Mucosa of gallbladder (tissue), 1 donor: ENCODE measurements around the gene ONECUT2. TPM values are rescaled to one million over a fixed set of nuclear protein-coding genes. Genes with fewer than 3 reads are reported as not detected.

Experiments
- DNase-seq: peaks from one replicate; pipeline ENCODE4 v3.0.0-alpha.2; 2020; ENCODE audit warnings: low spot score
- total RNA-seq: library from RNA; stranded (reverse); gene quantifications from one replicate; pipeline ENCODE4 v1.2.1, GENCODE V29; 2021
- donor health status: DM: no; HTN: no; CAD: no.

ONECUT2 gene
- total RNA-seq, 1 donor from 2014 or later = 173 TPM

DNA sequence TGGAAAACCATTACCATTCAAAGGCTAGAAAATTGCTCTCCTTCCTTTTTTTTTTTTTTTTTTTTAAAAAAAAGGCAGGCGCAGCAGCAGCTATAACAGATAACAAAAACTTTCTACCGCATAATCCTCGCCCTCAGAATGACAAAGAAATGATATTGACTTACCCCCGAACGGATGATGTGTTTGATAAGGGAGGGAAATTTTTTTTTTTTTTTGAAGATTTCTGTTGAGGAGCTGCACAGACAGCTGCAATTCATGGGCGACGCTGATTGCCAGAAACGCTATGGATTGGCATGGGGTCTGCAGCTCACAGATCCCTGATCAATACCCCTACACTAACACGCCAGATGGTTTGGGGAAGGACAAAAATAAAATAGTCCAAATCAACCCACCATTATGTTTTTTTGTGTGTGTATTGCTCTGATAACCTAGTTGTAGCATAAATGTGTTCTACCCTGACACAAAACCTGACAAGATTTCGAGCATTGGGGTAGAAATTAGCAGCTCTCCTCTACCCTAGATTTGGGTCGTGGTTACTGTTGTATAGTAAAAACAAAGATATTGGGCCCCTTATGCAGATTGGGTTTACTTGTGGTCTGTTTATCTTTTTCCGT lies 3.6 kb upstream of the ONECUT2 start:
- no peak for DNase-seq

DNA sequence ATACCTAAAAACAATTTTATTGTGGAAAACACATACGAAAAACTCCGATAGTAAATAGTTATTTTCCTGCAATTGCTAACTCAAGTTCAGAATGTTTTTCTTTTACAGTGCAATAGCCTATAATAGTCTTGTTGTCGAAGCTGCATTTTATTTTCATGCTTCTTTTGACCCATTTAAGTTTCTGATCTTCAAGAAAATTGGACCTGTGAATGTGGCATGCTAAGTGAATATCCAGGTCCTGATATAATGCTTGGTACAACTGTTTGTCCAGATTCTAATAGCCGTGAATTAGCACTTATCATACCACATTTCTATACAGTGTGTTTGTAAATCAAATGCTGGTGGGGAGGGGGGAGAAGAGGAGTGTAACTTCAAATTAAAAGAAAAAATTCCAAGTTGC lies 3.0 kb upstream of the ONECUT2 start:
- DNase-seq = no peak

DNA sequence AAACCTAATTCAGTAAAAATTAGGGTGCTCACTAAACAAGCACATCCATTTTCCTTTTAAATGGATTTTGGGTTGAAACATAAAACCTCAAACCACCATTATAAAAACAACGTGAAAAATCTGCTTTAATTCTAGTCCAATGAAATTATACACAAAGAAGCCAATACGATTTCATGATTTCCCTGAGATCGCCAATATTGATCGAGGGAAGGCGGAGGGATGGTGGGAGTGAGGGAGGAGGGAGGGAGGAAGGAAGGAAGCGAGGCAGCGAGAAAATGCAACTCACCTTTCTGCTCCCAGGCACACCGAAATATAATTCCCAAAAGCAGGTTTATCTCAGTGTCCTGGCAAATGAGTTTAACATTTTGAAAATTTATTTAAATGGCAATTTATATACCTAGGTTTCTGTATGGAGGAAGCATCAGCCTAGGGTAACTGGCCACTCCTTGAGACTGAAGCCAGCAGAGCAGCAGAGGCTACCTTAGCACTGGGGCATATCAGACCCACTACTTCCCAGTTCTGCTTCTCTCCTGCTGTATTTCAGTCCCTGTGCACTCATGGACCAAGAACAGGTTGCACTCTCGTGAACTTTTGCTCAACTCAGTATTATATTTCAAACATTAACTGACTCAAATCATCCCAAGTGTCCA lies 2.3 kb upstream of the ONECUT2 start:
- no peak for DNase-seq

DNA sequence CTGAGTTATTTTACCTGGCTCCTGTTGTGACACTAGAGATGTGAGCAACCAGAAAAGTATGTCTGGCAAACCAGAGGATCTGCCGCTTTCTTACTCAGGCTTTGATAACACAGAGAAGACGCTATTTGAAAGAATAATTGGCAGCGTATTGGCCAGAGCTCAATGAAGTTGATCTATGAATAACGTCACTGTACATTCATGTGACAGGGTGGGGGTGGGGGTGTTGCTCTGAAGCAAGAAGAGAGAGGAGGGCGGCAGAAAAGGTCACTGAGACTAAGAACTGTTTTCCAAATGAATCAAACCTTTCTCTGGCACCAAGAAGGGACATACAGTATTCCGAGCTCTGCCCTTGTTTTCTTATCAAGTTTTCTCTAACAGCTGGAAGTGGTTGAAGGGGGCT lies 1.7 kb upstream of the ONECUT2 start:
- peak; percentile 67 for DNase-seq

DNA sequence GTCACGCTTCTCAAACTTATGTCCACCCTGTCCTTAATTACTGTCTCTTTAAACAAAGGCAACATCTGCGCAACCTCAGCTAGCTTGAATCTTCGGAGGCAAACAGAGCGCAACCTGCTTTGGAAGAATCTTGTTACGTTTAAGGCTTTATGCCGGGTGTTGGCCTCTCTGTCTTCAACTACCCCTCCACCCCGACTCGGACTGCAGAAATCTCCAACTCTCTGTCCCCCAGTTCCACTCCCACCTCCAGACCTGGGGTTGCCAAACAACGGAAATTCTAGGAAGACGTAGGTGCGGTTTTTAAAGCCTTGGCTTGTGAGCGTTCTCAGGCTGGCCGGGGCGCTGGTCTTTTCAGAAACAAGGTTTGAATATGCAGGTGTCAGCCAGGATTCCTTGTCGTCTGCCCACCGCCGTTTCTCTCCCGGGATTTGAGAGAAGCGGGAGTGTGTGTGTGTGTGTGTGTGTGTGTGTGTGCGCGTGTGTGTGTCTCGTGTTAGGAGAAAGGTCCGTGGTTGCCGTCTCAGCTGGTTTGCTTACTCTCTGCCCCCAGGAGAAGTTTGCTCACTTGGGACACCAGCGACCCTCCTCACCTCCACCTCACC lies 1.1 kb upstream of the ONECUT2 start:
- DNase-seq = no peak

DNA sequence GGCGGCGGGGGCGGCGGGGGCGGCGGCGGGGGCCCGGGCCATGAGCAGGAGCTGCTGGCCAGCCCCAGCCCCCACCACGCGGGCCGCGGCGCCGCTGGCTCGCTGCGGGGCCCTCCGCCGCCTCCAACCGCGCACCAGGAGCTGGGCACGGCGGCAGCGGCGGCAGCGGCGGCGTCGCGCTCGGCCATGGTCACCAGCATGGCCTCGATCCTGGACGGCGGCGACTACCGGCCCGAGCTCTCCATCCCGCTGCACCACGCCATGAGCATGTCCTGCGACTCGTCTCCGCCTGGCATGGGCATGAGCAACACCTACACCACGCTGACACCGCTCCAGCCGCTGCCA lies 644 bp downstream of the ONECUT2 start:
- no peak for DNase-seq

DNA sequence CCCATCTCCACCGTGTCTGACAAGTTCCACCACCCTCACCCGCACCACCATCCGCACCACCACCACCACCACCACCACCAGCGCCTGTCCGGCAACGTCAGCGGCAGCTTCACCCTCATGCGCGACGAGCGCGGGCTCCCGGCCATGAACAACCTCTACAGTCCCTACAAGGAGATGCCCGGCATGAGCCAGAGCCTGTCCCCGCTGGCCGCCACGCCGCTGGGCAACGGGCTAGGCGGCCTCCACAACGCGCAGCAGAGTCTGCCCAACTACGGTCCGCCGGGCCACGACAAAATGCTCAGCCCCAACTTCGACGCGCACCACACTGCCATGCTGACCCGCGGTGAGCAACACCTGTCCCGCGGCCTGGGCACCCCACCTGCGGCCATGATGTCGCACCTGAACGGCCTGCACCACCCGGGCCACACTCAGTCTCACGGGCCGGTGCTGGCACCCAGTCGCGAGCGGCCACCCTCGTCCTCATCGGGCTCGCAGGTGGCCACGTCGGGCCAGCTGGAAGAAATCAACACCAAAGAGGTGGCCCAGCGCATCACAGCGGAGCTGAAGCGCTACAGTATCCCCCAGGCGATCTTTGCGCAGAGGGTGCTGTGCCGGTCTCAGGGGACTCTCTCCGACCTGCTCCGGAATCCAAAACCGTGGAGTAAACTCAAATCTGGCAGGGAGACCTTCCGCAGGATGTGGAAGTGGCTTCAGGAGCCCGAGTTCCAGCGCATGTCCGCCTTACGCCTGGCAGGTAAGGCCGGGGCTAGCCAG lies 1.2 kb downstream of the ONECUT2 start:
- no peak for DNase-seq

DNA sequence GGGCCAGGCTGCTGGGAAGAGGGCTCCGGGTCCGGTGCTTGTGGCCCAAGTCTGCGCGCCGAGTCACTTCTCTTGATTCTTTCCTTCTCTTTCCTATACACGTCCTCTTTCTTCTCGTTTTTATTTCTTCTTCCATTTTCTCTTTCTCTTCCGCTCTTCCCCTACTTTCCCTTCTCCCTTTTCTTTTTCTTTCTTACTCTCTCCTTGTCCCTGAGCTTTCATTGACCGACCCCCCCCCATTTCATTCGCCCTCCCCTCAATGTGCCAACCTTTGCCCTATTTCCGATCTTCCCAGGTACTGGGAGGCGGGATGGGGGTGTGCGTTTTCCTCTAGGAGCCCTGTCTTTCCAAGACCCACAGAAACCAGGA lies 1.8 kb downstream of the ONECUT2 start:
- DNase-seq = no peak

DNA sequence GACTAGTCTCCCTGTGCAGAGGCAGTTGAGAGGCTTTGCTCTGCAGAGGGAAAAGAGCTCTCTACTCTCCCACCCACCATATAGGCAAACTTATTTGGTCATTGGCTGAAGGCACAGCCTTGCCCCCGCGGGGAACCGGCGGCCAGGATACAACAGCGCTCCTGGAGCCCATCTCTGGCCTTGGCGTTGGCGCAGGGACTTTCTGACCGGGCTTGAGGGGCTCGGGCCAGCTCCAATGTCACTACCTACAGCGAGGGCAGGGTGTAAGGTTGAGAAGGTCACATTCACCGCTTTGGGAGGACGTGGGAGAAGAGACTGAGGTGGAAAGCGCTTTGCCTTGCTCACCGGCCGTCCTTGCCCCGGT lies 2.2 kb downstream of the ONECUT2 start:
- DNase-seq = no peak

DNA sequence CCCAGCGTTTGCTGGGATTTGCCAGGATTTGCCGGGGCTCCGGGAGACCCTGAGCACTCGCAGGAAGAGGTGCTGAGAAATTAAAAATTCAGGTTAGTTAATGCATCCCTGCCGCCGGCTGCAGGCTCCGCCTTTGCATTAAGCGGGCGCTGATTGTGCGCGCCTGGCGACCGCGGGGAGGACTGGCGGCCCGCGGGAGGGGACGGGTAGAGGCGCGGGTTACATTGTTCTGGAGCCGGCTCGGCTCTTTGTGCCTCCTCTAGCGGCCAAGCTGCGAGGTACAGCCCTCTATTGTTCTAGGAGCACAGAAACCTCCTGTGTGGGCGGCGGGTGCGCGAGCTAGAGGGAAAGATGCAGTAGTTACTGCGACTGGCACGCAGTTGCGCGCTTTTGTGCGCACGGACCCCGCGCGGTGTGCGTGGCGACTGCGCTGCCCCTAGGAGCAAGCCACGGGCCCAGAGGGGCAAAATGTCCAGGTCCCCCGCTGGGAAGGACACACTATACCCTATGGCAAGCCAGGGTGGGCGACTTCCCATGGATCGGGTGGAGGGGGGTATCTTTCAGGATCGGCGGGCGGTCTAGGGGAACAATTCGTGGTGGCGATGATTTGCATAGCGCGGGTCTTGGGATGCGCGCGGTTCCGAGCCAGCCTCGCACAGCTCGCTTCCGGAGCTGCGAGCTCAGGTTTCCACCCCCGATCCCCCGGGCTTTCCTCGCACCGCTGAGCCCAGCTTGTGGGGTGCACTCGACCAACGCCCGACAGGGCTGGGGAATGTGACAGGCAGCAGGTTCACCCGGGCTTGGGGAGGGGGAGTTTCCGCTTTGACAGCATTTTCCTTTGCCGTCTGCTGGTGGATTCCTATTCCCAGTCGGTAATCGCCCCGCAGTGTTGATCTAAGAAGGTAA lies 2.8 kb downstream of the ONECUT2 start:
- DNase-seq = no peak

DNA sequence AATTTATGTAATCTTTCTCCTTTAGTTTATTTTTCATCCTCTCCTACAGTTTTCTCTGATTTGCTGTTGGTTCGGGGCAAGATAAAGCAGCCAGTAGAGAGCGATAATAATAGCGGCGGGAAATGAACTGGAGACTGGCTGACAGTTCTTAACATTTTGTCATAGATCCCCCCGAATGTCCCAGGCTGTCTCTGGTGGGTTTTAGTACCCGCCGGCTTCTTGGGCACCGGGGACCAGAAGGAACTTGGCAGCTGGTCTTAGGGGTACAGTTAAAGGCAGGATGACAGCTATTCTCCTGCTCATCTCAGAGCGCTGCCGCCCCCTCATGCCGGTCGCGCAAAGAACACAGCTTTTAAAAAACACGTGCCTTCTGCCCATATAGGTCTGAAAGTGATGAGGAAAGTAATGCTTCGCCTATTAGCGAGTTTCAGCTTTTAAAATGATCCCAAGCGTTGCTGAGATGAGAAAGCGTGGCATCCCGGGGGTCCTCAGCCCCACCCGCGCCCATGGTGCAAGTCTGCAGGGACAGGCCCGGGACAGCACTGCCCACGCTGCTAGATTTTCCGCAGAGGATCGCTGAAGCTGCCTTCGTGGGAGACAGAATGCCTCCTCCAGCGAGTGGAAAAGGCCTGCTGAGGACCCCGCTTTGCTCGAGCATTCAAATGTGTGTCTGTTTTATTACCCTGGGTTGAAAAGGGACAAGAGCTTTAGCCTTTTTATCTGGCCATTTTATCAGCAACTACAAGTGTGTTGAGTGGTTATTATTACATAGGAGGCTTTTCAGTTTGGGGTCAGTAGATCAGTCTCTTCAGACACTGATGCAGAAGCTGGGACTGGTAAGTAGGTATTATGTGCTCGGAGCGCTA lies 3.8 kb downstream of the ONECUT2 start:
- DNase-seq = no peak

DNA sequence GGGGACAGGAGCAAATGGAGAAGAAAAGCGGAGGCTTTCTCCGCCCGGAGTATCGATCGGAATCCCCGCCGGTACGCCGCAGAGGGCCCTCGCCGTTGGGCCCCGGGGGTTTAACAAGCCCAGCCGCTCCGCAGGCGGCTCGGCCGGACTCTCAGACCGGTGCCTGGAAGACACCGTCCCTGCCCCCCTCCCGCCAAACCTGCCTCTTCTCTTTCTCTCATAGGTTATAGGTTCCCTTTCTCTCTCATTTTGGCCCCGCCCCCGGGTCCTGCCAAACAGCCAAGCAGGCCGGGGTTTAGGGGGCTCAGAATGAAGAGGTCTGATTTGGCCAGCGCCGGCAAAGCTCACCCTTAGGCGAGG lies 4.4 kb downstream of the ONECUT2 start:
- DNase-seq = peak; percentile 46

DNA sequence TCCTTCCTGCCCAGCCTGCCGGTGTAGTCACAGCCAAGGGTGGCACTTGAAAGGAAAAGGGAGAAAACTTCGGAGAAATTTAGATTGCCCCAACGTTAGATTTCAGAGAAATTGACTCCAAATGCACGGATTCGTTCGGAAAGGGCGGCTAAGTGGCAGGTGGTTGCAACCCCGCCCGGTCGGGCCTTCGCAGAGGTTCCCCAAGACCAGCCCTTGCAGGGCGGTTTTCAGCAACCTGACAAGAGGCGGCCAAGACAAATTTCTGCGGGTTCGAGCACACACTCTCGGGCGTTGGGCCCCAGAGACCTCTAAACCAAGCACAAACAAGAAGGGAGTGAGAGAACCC lies 4.8 kb downstream of the ONECUT2 start:
- no peak for DNase-seq

DNA sequence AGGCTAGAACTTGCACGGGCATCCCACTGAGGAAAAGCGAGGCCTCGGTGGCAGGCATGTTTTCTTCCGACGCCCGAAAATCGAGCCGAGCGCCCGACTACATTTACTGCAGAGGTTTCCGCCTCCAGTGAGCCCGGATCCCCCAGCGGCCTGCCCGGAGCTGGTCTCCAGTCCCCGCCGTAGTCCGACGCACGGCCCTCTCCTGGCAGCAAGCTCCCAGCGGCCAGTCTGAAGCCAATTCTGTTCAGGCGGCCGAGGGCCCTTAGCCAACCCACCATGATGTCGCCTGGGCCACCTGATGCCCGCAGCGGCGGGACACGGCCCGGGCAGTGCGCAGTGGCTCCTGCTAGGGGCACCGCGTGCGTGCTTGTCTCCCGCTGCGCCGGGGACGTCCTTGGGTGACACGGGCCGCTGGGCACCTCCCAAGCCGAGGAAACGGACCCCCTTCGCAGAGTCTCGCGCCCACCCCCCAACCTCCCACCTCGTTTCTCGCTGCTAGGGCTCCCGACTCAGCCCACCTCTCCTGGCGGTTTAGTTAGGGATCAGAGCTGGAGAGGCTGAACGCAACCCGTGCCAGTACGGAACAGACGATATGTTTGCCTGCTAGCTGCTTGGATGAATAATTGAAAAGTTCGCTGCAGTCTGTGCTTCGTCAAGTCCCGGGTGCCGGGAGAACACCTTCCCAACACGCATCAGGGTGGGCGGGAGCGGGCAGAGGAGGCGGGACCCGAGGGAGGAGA lies 5.3 kb downstream of the ONECUT2 start:
- DNase-seq = peak; percentile 60

DNA sequence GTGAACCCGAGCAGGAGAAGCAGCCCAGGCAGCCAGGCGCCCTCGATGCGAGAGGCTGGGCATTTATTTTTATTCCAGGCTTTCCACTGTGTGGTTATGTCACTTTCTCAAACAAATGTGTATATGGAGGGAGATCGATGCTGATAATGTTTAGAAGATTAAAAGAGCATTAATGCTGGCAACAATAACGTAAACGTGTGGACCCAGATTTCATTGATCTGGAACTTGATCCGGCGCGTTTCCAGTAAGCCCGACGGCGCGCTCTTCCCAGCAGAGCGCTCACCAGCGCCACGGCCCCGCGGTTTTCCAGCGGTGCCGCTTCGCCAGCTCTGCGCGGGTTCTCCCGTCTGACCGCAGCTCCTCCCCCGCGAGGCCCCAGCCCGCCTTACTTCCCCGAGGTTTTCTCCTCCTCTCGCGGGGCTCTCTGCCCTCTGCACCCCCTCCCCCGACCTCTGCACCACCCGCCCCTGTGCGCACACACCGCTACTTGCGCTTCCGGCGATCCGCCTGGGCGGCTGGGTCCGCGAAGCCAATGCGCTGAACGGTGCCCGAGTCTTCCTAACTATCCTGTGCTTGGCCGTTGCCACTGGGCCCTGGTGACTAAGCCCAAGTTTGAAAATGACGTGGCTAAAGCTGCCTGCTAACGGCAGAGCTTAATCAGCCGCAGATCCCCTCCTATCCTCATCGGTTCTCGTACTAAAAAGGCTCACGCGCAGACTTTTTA lies 6.1 kb downstream of the ONECUT2 start:
- DNase-seq = no peak

DNA sequence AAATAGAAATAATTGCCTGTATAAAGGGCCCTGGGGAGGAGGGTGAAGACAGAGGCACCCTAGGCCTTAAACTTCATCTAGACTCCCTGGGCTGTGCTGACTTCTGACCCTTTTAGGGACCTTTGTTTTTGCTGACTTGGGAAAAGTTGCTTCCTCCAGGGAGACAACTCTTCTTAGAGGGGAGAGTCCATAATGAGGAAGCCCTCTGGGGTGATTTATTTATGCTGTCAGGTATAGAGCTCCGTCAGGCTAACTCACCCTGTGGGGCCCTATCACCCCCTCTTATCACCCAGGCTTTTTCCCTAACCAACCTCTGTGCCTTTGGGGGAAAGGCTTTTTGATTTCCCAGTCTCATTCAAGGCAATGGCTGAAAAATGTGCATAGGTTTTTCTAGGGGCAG lies 8.1 kb downstream of the ONECUT2 start:
- no peak for DNase-seq

DNA sequence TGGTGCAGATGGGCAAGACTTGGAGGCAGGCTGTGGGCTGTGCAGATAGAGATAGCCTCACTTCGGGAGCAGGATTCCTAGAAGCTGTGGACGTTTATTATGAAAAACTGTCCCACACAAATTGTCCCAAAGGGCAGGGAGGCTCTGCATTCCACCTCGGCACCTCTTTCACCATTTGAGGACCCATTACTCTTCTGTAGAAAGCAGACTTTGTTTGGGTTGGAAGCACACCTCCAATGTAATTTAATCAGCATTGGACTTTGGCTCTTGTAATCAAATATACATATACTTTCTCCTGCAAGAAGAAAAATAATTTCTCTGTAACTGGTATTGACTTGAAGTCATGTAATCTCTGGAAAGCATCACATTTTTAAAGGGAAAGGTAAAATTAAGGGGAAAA lies 8.5 kb downstream of the ONECUT2 start:
- no peak for DNase-seq

DNA sequence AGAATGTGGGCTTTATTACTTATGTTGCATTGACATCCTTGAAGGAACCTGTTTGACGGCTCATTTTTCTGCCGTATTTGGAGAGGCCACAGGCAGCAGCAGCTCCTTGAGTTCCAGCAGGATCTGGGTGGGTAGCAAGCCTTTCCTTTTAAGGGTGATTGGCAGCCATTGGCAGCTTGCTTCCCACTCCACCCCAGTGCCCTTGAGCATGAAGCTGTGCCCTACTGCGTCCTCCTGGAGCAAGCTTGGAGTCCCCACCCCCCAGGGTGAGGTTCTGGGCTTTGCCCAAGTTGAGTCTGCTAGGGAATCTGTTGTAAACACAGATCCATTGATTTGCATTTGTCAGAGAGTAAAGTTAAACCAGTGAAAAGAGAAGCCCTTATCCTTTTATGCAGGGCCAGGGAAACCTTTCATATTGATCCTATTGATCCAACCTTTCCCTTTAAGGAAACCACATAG lies 9.2 kb downstream of the ONECUT2 start:
- peak; percentile 89 for DNase-seq

DNA sequence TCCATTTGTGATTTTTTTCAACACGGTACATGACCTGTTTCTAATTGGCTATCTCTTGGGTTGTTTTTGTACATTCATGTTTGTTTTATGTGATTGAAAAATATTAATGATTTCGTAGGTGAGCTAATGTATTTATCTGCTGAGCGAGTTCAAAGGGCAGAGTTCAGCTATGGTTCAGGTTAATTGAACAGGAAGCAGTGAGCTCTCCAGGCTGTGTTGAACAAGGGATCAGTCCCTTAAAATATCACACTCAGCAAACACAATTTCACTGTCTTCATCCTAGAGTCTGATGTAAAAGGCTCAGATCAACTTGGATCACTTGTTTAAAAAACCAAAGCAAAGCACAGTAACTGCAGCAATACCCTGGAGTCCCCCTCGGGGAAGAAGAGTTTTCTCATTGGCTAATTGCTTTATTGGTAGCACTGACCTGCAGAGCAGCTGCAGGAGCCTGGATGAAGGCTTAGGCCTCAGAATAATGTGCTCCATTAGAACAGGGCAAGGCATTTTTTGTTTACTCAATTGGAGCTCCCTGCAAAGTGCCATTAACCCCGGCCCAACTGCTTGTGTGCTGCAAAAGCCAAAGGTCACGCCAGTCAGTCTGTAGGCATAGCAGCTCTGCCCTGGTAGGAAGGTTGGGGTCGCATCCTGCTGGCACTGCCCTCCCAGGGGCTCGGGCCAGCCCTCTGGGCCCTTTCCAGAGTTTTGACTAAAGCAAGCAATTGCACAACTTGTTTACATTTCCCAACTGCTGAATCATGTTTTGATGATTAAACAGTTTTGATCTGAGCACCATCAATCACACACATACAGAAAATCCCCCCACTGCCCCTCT lies 10.5 kb downstream of the ONECUT2 start:
- DNase-seq = peak; percentile 67
